K562 (cell line): ENCODE results near the gene C22orf39. TPM values are rescaled to one million over a fixed set of nuclear protein-coding genes. Genes with fewer than 3 reads are reported as not detected.

Experiments
- AFF1 ChIP-seq, 2 experiments: fragments of 450-650 bp; IDR thresholded peaks; 2 replicates each; pipeline ENCODE4 v1.6.1; 2018; ENCODE audit warnings: mild to moderate bottlenecking in 2 of 2, low read depth in 1 of 2; ENCODE audit not compliant: partially characterized antibody in 2 of 2
- ATF7 ChIP-seq: fragments of 450-650 bp; IDR thresholded peaks from 2 replicates; pipeline ENCODE4 v1.7.1; 2014; ENCODE audit warnings: mild to moderate bottlenecking, moderate library complexity
- EHMT2 ChIP-seq: fragments of 450-650 bp; IDR thresholded peaks from 2 replicates; pipeline ENCODE4 v1.6.1; 2018; ENCODE audit warnings: antibody characterized with exemption
- GTF2E2 ChIP-seq: fragments of 200-800 bp; sonication (Bioruptor generic); IDR thresholded peaks from 2 replicates; pipeline ENCODE4 v1.6.1; 2016; ENCODE audit warnings: missing genetic modification characterization, missing compliant biosample characterization
- MECOM ChIP-seq: fragments of 250-450 bp; sonication (Bioruptor Pico); IDR thresholded peaks from 2 replicates; pipeline ENCODE4 v1.8.0; 2022; ENCODE audit warnings: inconsistent platforms
- MNT ChIP-seq, 2 experiments: fragments of 450-650 bp; conservative IDR thresholded peaks; 2 replicates each; pipeline ENCODE4 v1.6.1; 2017; ENCODE audit warnings: mild to moderate bottlenecking in 2 of 2, moderate library complexity in 2 of 2
- MTA2 ChIP-seq: fragments of 450-650 bp; IDR thresholded peaks from 2 replicates; pipeline ENCODE4 v1.6.1; 2016; ENCODE audit warnings: low read depth
- NONO ChIP-seq, 2 experiments: fragments of 200-400 bp in 1 of 2; fragments of 450-650 bp in 1 of 2; formaldehyde crosslinking in 1 of 2; IDR thresholded peaks; 2 replicates each; pipeline ENCODE4 v1.6.1; 2017; ENCODE audit warnings: low read depth in 2 of 2, mild to moderate bottlenecking in 2 of 2, moderate library complexity in 2 of 2, low read length in 1 of 2
- RBBP5 ChIP-seq: fragments of 200-600 bp; sonication (generic); IDR thresholded peaks from 2 replicates; pipeline ENCODE4 v1.6.1; 2012; ENCODE audit warnings: borderline replicate concordance, mild to moderate bottlenecking, low read length, control low read depth, inconsistent platforms; ENCODE audit not compliant: insufficient read depth, poor library complexity, severe bottlenecking
- RREB1 ChIP-seq: fragments of 250-450 bp; sonication (Bioruptor Pico); IDR thresholded peaks from 2 replicates; pipeline ENCODE4 v1.4.0; 2020
- SREBF1 ChIP-seq: fragments of 150-350 bp; IDR thresholded peaks from 2 replicates; pipeline ENCODE4 v1.6.1; 2014; ENCODE audit warnings: antibody characterized with exemption, low read depth, low read length, borderline replicate concordance
- TRIM28 ChIP-seq: fragments of 450-650 bp; IDR thresholded peaks from 2 replicates; pipeline ENCODE4 v1.6.1; 2017
- ZFP36 ChIP-seq: fragments of 150-350 bp; IDR thresholded peaks from 2 replicates; pipeline ENCODE4 v1.6.1; 2018; ENCODE audit warnings: low read length, low read depth; ENCODE audit not compliant: partially characterized antibody
- ZKSCAN1 ChIP-seq: fragments of 150-350 bp; IDR thresholded peaks from 2 replicates; pipeline ENCODE4 v1.6.1; 2016; ENCODE audit warnings: low read depth, low read length
- ZNF551 ChIP-seq: fragments of 250-450 bp; sonication (Bioruptor Pico); IDR thresholded peaks from 2 replicates; pipeline ENCODE4 v1.5.0; 2021; ENCODE audit warnings: mild to moderate bottlenecking, moderate library complexity
- polyA plus RNA-seq, 8 experiments: library from polyadenylated mRNA; depleted of rRNA in 4 of 8; stranded (reverse) in 5 of 8; unstranded in 3 of 8; fragments of >200 nt; fragmentation: Nextera tagmentation in 2 of 8; fragmentation: Illumina TruSeq in 1 of 8; extraction: Ambion mirVana in 2 of 8; extraction: Trizol in 1 of 8; gene quantifications; 2 replicates each; pipeline versions ENCODE4 v1.2.1 to v1.2.3, GENCODE V29; 2011 to 2014; ENCODE audit warnings: inconsistent platforms in 1 of 8, missing spikeins in 1 of 8
- total RNA-seq, 7 experiments: library from RNA; depleted of rRNA in 6 of 7; stranded (reverse); fragments of >200 nt in 6 of 7; fragmentation: Illumina TruSeq in 2 of 7; extraction: Trizol in 2 of 7; gene quantifications; 2 replicates each; pipeline versions ENCODE4 v1.2.1 to v1.2.3, GENCODE V29; 2011 to 2021; ENCODE audit warnings: low replicate concordance in 1 of 7

C22orf39 gene
- total and polyA plus RNA-seq, 9 of the 15 experiments (the other 6 are each of a cell fraction or from before 2014, with no cell fraction given), result 20.4 to 139 (median 66.8) TPM

GRCh38 chr22:19407649-19408606 is 39.6 kb downstream of the C22orf39 start (continued):
- TF ChIP-seq MNT (conservative IDR thresholded peaks at IDR 0.05) (peak; percentile 82 to 94), TRIM28 (no peak; the same call in 1 of the 2 replicates), NONO (IDR thresholded peaks at IDR 0.05; ENCODE audit: low read depth in 2 of 2, low read length in 1 of 2) (peak in 1 of 2 experiments; percentile 61; a peak in 1 of 4 replicates), RREB1 (CRISPR knock-in tag) (no peak), EHMT2 (no peak), MTA2 (peak; percentile 91), ATF7 (peak; percentile 81), MECOM (CRISPR knock-in tag) (peak; percentile 55; the same call in 1 of the 2 replicates), AFF1 (IDR thresholded peaks at IDR 0.05; ENCODE audit: low read depth in 1 of 2, partially characterized antibody in 2 of 2) (peak in 1 of 2 experiments; percentile 78), SREBF1 (no peak), ZNF551 (CRISPR knock-in tag) (no peak), ZKSCAN1 (peak; percentile 52; the same call in 1 of the 2 replicates), GTF2E2 (no peak), ZFP36 (peak; percentile 20), RBBP5 (no peak)
